K562 (cell line): ENCODE measurements around the gene UBA52. TPM values are rescaled to one million over a fixed set of nuclear protein-coding genes. Genes with fewer than 3 reads are reported as not detected.

Experiments
- ARID3A ChIP-seq: IDR thresholded peaks from 2 replicates; pipeline ENCODE4 v1.6.1; 2012; ENCODE audit warnings: low read depth, low read length, improper control_type of control experiment, borderline replicate concordance
- NR2C1 ChIP-seq, 2 experiments: fragments of 450-650 bp; IDR thresholded peaks; 2 replicates each; pipeline ENCODE4 v1.6.1; 2017; ENCODE audit warnings: mild to moderate bottlenecking in 2 of 2, antibody characterized with exemption in 1 of 2, inconsistent platforms in 1 of 2, missing compliant biosample characterization in 1 of 2, missing genetic modification characterization in 1 of 2
- SIX5 ChIP-seq, 2 experiments: IDR thresholded peaks; 2 replicates each; pipeline ENCODE4 v1.6.1; 2011; ENCODE audit warnings: low read length in 2 of 2, borderline replicate concordance in 1 of 2, low read depth in 1 of 2, mild to moderate bottlenecking in 1 of 2, moderate library complexity in 1 of 2; ENCODE audit not compliant: insufficient read depth in 1 of 2
- TAF15 ChIP-seq: fragments of 200-400 bp; formaldehyde crosslinking; IDR thresholded peaks from 2 replicates; pipeline ENCODE4 v1.6.1; 2017; ENCODE audit warnings: mild to moderate bottlenecking, low read depth, low read length, moderate library complexity
- THAP12 ChIP-seq: fragments of 250-450 bp; sonication (Bioruptor Pico); IDR thresholded peaks from 2 replicates; pipeline ENCODE4 v1.9.0; 2021; ENCODE audit warnings: mild to moderate bottlenecking, inconsistent platforms
- ZNF133 ChIP-seq: fragments of 250-450 bp; sonication (Bioruptor Pico); IDR thresholded peaks from 2 replicates; pipeline ENCODE4 v1.4.0; 2020; ENCODE audit warnings: mild to moderate bottlenecking
- ZNF23 ChIP-seq: fragments of 250-450 bp; sonication (Bioruptor Pico); IDR thresholded peaks from 2 replicates; pipeline ENCODE4 v1.4.0; 2020; ENCODE audit warnings: mild to moderate bottlenecking
- ZNF507 ChIP-seq: conservative IDR thresholded peaks from 2 replicates; pipeline ENCODE4 v1.6.1; 2017; ENCODE audit warnings: missing genetic modification characterization, missing compliant biosample characterization
- ZNF609 ChIP-seq: sonication (generic); formaldehyde crosslinking; IDR thresholded peaks from 2 replicates; pipeline ENCODE4 v1.8.1; 2023; ENCODE audit warnings: missing genetic modification reagents, mild to moderate bottlenecking, borderline replicate concordance
- polyA plus RNA-seq, 8 experiments: library from polyadenylated mRNA; depleted of rRNA in 4 of 8; stranded (reverse) in 5 of 8; unstranded in 3 of 8; fragments of >200 nt; fragmentation: Nextera tagmentation in 2 of 8; fragmentation: Illumina TruSeq in 1 of 8; extraction: Ambion mirVana in 2 of 8; extraction: Trizol in 1 of 8; gene quantifications; 2 replicates each; pipeline versions ENCODE4 v1.2.1 to v1.2.3, GENCODE V29; 2011 to 2014; ENCODE audit warnings: inconsistent platforms in 1 of 8, missing spikeins in 1 of 8
- total RNA-seq, 7 experiments: library from RNA; depleted of rRNA in 6 of 7; stranded (reverse); fragments of >200 nt in 6 of 7; fragmentation: Illumina TruSeq in 2 of 7; extraction: Trizol in 2 of 7; gene quantifications; 2 replicates each; pipeline versions ENCODE4 v1.2.1 to v1.2.3, GENCODE V29; 2011 to 2021; ENCODE audit warnings: low replicate concordance in 1 of 7
- TF ChIP-seq, protein P1 (sequence below): fragments of 250-450 bp; sonication (Bioruptor Pico); IDR thresholded peaks from 2 replicates; pipeline ENCODE4 v1.5.0; 2021

Gene UBA52
- total and polyA plus RNA-seq, 9 of the 15 experiments (the other 6 are each of a cell fraction or from before 2014, with no cell fraction given): 1,110 to 2,751 (median 1,733) TPM

DNA sequence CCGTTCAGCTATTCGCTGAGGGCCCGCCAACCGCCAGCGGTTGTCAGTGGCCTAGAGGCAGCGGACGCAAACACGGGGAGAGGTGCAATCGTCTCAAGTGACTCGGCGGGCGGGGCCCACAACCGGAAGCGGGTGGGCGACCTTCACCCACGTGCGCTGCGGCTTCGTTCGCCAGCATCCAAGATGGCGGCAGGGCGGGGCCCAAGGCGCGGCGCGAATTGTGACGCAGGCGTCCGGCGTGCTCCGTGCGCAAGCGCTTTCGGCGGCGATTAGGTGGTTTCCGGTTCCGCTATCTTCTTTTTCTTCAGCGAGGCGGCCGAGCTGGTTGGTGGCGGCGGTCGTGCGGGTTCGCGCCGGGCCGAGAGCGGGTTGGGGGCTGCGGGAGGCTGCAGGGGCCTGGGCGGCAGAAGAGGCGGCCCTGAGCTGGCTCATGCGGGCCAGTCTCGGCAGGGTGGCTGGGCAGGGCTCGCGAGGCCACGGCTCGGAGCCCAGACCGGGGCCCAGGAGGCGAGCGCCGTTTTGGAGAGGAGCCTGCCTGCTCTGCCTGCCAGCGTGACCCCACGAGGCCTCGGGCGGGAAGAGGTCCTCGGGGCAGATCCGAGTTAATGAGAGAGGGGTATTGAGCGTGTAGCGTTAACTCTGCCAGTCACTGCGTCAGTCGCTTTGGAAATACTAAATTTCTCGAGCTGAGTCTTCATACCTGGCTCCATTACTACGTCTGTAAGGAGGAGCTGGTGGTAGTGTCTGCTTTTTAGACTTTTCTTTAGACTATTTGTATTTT is at the start of gene UBA52 (continued):
- peak; percentile 65 for TF ChIP-seq NR2C1 (IDR thresholded peaks at IDR 0.05)
- peak; percentile 89 for TF ChIP-seq NR2C1 (tag; IDR thresholded peaks at IDR 0.05)
- no peak for TF ChIP-seq ZNF507
- TF ChIP-seq SIX5 (IDR thresholded peaks at IDR 0.05; ENCODE audit: borderline replicate concordance in 1 of 2, insufficient read depth in 1 of 2, low read depth in 1 of 2, low read length in 2 of 2): peak; percentile 63 to 69; a peak in 3 of 4 replicates
- TF ChIP-seq ZNF23 (CRISPR knock-in tag): no peak
- peak; percentile 60; the same call in 1 of the 2 replicates for TF ChIP-seq ZNF609 (CRISPR knock-in tag)
- no peak for TF ChIP-seq ZNF133 (CRISPR knock-in tag)
- TF ChIP-seq, protein P1, sequence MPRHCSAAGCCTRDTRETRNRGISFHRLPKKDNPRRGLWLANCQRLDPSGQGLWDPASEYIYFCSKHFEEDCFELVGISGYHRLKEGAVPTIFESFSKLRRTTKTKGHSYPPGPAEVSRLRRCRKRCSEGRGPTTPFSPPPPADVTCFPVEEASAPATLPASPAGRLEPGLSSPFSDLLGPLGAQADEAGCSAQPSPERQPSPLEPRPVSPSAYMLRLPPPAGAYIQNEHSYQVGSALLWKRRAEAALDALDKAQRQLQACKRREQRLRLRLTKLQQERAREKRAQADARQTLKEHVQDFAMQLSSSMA: peak; percentile 66; the same call in 1 of the 2 replicates
- TF ChIP-seq ARID3A: no peak
- no peak for TF ChIP-seq TAF15
- TF ChIP-seq THAP12: peak; percentile 15; the same call in 1 of the 2 replicates
